Fibroblast of skin of left quadriceps (primary cell): ENCODE measurements around the gene SLC12A7.
"Not testable (repeated sequence)": the region's sequence is repeated elsewhere in the genome, so short reads cannot be mapped to it uniquely, and the experiment has no call there.

Experiments
- DNase-seq, 2 experiments: peaks; one replicate each; pipeline ENCODE4 v3.0.0-alpha.2; 2013; ENCODE audit warnings: low read depth in 2 of 2

SLC12A7 gene

DNA sequence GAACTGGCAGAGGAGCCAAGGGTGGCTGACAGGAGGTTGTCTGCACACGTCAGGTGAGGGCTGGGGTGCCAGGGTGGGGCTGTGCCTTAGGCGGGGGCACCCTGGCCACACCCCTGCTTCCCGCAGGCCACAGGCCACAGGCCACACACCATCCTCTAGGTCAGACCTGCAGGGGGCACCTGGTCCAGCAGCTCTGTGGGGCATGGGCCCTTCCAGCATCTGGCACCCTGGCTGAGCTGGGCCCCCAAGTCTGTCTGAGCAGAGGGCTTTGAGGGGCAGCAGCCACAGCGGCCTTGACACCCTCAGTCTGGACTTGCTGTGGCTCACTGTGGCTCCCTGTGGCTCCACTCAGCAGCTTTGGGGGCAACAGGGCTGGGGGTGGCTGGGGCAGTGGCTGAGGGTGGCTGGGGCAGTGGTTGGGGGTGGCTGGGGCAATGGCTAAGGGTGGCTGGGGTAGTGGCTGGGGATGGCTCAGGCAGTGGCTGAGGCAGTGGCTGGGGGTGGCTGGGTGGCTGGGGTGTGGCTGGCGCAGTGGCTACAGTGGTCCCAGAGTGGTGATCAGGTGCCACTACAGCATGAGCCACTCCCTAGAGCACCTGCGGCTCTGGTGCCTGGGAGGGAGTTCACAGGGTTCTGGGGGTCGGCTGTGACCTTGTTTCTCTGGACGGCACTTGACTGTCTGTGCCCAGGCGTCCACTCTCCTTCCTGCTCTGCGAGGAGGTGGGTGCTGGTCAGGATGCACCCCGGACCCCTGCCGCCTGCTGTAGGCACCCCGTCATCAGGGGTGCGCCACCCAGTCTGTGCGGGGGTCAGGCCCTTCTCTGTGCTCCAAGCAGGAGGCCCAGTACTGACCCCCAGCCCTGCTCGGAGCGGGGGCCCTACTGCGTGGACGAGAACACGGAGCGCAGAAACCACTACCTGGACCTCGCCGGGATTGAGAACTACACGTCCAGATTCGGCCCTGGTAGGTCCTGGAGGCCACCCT, 76.2 kb downstream of the SLC12A7 start:
- no peak for DNase-seq

DNA sequence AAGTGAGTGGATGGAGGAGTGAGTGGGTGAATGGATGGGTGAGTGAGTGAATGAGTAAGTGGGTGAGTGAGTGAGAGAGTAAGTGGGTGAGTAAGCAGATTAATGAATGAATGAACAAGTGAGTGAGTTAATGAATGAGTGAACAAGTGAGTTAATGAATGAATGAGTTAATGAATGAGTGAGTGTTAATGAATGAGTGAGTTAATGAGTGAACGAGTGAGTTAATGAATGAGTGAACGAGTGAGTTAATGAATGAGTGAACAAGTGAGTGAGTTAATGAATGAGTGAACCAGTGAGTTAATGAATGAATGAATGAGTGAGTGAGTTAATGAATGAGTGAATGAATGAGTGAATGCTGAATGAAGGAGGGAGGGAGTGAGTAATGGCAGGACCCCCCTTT, 76.9 kb downstream of the SLC12A7 start:
- no peak for DNase-seq

DNA sequence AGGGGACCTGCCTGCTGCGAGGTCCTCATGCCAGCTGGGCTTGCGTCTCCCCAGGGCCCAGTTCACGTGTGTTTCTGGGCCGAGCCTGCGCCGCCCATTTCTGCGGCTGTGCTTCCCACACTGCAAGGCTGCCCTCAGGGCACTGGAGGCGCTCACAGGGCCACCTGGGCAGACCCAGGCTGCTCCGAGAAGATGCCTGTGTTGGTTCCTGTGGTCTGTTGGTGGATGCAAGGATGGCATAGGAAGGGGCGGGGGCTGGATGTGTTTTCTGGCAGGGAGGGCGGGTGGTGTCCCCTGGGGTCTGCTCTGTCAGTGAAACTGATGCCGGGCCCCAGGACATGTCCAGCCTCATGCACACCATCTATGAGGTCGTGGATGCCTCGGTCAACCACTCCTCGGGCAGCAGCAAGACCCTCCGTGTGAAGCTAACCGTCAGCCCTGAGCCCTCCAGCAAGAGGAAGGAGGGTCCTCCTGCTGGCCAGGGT, 77.4 kb downstream of the SLC12A7 start:
- DNase-seq = no peak

DNA sequence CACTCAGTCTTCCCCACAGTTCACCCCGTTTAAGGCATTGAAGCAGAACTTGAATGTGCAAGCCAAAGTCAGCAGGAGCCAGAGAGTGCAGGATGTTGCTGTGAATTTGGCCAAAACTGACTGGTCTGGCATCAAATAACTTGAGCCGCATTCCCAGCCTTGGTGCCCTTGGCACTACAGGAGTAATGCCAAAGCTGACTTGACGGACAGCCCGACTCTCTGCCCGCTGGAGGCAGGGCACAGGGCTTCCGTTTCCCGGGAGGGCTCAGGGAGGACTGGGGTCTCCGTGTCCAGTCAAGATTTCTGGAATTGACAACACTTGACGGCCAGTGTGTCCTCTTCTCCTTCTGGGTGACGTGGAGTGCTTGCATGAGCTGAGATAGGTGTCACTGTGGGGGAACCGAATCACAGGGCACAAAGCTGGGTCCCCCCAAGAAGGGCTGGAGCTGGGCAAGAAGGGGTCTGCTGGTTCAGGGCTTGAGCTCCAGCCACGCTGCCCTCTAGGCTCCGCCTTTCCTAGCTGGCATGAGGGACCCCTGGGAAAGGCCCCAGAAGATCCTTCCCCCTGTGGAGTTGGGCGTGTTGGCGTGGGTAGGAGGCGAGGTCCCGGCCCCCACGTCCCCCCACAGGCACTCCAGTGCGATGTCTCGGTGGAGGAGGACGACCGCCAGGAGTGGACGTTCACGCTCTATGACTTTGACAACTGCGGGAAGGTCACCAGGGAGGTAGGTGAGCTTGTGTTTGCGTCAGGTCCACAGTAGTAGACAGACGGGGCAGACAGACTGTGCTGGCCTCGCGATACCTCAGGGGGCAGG, 78.0 kb downstream of the SLC12A7 start:
- no peak for DNase-seq

DNA sequence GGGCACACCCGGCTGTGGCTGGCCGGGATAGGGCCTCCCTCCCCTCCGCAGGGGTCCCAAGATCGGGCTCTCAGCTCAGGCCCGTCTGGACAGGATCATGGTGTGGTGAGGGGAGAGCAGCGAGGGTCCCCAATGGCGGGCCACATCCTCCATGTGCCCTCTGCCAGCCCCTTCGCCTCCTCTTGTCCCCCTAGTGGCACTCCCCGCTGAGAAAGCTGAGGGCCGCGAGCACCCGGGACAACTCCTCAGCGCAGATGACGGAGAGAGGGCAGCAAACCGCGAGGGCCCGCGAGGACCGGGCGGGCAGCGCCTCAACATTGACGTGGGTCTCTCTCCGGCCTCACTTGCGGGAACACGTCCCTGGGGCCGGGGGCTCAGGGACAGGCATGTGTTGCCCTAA, 78.7 kb downstream of the SLC12A7 start:
- no peak for DNase-seq

DNA sequence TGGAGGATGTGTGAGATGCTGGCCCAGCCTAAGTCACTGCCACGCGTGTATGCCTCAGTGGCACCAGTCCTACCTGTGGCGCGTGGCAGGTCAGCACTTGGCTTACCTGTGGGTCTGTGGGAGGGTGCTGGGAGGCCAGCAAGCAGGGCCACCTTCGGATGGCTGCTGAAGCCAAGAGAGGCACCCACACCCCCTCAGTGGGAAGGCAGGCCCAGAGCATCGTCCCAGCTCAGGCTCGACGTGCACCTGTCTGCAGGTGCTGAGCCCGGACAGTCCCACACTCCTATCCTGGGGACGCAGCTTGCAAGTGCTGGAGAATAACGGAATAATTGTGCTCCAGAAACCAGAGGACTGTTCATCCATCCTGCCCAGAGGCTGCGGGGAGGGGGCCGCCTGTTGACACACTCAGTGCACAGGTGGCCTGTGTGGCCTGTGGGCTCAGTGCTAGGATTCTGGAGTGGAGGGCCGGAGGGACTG, 79.3 kb downstream of the SLC12A7 start:
- DNase-seq = no peak

DNA sequence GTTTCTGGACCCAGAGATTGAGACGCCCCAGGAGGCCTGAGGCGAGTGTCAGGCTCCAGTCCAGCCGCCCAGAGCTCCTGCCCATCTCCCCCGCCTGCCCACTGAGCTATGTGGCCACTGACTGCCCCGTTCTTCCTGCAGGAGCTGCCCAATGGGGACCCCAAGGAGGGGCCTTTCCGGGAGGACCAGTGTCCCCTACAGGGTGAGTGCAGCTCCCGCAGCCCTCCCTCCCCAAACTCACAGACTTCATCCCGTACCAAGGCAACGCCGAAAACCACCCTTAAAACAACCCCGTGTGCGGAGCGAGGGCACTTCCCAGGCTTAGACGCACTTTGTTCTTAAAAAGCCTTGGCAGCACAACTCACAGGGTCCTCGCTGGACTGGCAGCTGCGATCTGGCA, 79.9 kb downstream of the SLC12A7 start:
- DNase-seq = no peak

DNA sequence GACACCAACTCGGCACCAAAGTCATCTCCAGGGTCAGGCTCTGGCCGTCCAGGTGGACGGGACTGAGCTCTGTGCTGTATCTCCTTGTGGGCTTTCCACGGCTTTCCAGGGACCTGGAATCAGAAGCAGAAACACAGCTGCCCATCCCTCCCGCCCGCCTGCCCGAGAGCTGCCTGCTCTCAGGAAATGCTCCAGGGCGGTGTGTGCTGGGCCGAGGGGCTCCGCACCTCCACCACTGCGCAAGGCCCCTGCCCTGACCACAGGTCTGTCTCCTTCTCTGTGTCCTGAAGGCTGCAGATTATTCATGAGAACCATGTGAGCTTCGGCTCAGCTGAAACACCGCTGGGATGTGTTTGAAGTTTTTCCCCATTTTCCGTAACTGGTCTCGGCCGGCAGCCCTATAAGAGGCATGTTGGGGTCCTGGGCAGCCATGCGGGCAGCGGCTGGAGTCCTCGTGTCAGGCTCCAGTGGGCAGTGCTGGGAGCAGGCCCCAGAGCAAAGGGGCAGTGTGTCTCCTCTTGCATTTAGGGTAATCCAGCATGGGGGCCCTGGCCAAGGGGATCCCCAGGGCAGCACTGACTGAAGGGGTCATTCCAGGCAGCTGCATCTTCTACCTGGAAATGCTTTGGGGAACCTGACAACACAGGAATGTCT, 80.4 kb downstream of the SLC12A7 start:
- DNase-seq = no peak

DNA sequence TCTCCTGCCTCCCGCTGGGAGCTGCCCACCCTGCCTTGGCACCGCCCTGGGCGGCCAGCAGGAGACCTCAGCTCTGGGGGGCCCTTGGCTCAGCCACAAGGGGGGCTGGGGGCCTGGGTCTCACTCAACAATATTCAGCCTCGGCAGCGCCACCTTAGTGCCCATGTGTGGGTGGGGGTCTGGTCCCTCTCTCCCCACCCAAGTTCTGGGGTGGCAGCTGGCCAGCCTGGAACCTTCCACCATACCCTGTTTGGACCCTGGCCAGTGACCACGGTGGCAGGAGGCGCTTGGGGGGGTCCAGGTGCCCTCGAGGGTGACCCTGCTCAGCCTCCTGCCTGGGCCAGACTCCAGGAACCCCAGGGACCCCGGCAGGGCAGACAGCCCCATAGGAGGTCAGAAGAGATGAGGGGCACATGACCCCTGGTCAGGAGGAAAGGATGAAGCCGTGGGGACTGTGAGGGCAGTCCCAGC, 81.0 kb downstream of the SLC12A7 start:
- no peak for DNase-seq

DNA sequence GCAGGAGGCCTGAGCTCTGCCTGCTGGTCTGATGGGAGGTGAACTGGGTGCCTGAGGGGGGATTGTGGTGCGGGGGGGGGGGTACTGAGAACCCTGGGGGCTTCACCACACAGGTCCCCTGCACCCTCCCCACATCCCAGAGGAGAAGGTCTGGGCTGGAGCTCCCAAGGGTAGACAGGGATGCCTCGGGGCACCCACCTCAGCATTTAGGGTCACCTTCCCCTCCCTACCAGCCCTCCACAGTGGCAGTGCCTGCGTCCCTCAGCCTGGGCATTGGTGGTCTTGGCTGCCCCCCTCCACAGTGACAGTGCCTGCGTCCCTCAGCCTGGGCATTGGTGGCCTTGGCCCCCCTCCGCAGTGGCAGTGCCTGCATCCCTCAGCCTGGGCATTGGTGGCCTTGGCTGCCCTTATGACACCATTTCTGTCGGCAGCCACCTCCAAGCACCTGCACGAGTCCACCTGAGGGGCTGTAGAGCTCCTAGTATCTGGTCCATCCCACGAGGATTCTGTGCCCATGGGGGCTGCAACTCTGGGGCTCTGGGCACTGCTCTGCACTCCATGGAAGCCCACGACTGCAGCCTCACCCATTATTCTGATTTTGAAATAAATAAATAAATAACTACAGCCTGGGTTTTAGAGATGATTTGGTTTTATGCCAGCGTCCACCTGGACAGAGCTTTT, 81.8 kb downstream of the SLC12A7 start:
- no peak for DNase-seq

DNA sequence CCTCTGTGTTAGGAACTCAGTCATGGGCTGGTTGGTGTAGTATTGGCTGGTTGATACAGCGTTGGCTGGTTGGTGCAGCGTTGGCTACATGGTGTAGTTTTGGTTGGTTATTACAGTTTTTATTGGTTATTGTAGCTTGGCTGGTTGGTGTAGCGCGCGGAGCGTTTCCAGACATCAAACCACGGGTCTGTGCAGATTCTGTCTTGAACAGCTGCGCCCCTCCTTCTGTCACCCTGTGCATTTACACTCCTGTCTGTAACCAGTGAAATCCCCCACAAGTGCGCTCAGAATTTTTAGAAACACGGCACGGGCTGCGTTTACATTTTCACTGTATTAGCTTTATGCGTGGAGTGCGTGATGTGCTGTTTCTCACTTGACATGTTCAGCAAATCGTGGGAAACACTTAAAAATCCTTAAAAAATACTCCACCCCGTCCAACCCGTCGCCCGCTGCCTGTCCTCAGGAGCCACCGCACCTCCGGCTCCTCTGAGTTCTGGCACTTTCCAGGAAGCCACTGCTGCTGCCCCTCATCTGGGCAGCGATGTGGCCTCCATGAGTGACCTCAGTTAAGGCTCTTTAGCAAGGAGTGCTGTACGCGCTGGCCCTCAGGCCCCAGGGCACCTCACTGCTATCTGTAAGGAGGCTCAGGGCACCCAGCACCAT, 82.5 kb downstream of the SLC12A7 start:
- no peak for DNase-seq

DNA sequence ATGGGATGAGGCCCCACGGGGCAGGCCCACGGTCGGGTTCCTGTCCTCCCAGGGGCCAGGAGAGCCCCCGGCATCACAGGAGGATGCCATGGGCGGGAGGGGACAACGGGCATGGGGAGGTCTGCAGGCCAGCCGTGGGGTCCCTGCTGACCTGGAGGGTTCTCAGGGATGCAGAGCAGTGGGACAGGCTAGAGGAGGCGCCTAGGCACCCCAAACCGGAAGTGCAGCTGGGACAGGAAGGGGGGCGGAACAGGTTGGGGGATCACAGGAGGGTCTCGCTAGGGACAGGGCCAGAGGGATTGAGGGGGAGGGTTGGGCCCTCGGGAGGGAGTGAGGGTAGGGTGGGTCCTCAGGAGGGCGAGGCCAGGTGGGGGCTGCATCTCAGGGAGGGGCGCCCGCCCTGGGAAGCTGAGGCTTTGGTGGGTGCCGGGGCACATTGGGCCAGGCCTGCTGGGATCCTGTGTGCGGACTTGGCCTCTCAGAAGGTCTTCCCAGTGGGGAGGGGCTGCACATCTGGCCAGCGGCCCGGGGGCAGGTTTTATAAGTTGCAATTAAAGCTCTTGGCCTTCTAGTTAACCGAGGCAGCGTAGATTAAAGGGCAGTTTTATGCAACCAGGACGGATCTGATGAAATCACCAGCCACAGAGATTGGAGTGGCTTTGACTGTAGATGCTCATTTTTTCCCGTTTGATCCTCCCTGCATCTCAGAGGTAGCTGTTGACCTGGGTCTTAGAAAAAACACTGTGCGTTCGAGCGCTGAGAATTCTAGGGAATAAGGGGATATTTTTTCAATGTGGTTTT, 83.2 kb downstream of the SLC12A7 start:
- no peak for DNase-seq

DNA sequence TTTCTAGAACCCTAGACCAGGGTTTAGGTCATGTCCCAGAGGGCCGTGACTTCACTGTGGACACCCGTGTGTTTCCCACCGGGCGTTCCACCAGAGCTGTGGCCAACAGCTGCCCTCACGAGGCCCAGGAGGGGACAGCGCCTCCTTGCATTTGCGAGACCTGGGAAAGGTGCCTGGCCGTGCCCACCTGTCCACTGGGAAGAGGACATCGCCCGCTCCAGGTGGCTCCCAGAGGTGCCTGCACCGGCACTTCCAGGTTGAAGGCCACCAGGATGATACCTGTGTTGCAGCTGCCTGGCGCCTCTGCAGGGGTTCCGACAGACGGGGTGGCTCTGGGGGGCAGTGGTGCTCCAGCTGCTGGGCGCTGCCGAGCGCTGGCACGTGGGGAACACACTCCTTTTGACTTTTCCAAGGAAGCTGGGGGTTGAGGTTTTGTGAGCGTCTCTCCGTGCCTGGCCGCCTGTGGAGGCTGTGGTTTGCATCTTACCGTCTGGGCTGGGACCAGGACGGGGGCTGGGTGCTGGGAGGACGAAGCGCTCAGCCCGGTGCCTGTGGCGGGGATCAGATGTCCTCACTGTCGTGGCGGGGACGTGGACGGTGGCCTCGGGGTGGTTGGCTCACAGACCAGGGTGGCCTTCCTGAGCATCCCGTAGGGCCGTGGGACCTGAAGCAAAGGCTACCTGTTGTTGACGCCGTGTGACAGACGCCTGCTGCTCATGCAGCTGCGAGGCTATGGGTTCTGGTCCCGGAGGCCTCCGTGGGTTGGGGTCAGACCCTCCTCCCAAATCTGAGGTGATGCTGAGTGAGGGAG, 84.0 kb downstream of the SLC12A7 start:
- DNase-seq = no peak

DNA sequence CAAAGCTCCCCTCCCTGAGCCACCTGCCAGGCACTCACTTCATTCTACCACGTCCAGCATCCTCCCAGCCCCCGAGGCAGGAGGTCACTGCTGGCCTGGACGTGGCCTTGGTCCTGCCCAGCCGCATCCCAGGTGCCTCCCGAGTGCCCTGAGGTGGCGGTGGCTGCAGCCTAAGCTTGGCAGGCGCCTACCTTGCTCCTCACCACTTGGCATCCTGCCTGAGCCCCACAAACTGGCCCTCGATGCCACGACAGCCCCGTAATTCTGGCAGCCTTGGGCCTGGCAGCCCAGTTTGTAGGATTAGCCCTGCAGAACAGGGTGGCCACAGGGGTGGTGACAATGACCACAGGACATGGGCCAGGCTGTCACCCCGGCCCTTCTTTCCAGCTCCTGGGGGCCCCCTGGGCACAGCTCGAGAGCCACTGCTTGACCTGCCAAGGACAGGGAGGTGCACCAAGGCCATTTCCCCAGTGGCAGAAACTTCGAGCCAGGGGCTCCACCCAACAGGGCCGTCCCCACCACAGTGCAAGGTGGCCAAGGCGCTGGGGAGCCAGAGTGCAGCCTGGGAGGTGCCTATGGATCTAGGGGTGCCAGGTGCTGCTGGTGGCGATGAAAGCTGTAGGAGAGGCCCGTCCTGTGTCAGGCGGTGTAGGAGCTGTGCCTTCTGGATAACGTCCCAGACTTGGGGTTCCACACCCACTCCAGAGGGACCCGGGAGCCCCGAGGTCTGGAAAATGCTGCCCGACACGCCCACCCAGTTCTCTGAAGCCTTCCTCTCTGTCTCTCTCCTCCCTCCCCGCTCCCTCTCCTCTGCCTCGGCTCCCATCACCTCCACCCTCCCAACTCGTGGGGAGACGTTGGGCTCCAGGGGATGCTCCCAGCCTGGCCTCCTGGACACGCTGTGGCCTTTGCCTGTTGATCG, 84.9 kb downstream of the SLC12A7 start:
- no peak for DNase-seq

DNA sequence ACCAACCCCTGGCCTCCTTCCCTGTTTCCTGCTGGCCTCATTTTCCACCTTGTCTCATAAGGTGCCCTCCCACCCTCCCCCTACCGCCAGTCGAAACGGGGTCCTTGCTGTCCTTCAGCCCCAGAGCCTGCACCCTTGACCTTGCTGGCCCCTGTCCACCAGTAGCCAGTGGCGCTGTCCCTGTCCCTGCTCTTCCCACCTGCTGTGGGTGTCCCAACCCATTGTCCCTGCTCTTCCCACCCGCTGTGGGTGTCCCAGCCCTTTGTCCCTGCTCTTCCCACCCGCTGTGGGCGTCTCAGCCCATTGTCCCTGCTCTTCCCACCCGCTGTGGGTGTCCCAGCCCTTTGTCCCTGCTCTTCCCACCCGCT, 89.9 kb downstream of the SLC12A7 start:
- DNase-seq = not testable (repeated sequence)

DNA sequence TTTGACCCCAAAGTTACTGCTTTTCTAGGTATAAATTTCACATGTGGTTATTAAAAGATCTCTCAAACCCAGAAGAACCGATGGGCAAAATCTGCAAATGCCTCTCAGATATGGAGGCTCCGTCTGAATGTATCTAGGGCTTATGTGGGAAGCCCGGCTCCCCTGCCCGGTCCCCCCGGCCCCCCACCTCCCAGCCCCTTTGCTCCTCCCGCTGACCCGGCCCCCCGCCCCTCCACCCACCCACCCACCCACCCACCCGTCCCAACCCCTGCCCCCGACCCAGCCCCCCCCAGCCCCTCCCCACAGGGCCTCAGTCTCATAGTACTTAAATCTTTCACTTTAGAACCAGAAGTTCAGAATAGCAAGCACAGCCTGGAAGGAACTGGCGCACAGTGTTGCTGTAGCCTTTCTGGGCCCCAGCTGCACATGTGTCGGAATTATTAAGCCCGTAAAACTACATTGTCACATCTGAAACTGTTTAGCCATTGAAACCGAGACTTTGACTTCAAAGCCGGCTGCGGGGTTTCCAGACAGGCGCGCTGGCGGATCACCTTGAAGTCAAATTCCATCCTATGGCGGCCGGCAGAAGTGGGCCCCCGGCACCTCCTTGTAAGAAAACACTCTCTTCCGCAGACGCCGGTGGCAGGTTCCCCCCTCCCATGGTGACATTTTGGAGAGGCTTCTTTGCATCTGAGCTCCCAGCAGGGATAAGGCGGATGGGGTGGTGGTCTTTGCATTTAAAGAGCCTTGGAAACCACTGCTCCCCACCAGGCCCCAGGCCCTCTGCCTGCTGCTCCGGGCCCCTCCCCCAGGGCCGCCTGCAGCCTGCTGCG, 90.5 kb downstream of the SLC12A7 start:
- peak; percentile 16 to 17 for DNase-seq

DNA sequence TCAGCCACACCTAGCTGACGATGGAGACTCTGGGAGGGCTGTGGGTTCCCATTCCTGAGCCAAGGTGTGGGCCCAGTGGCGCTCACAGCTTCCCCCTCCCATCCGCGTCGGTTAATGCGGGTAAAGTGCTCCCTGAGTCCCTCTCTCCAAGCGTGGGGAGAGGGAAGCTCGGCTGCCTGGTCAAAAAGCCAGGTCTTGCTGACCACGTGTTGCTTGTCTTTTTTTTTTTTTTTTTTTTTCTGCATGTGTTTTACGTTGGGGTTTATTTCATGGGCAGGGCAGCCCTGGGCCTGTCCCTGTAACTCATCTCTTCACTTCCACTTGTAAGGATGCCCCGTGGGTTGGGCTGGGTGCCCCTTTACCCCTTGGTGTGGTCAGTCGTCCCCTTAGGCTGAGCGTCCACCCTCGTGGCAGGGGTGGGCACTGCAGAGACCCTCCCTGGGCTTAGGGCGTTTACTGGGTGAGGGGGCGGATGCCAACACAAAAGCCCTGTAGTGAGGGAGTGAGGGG, 91.4 kb downstream of the SLC12A7 start:
- DNase-seq = no peak
